ENCODE results near the gene ADSL. TPM values are rescaled to one million over a fixed set of nuclear protein-coding genes. Genes with fewer than 3 reads are reported as not detected.

The ADSL gene
- total and polyA plus RNA-seq, 2 donors (not counting 1 experiment from before 2014, with no cell fraction given): 61.0 to 63.8 TPM

DNA sequence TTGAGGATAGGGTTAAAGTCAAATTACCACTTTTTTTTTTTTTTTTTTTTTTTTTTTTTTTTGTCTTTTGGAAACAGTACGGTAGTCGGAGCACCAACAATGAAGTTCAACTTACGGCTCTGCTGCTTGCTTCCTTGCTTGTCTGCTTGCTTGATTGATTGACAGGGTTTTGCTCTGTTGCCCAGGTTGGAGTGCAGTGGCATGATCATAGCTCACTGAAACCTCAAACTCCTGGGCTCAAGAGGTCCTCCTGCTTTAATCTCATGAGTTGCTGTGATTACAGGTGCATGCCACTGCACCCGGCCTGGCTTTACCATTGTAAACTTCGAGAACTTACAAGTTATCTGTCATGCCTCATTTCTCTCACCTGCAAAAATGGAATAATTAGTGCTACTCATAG lies 29.8 kb downstream of the ADSL start:
- H3K4me3 Mint-ChIP-seq: peak overlapping the region; percentile 69
- peaks cover 48 to 51% of the 10 kb centered on the region in 2 donors for H3K4me1 ChIP-seq (ENCODE audit: control insufficient read depth in 2 of 2, insufficient read depth in 2 of 2, low read length in 2 of 2)
- no peak overlapping the region for H2AFZ ChIP-seq (ENCODE audit: insufficient read depth, low read depth, low read length, poor library complexity, severe bottlenecking)
- peak overlapping the region; percentile 89 for H3K27ac Mint-ChIP-seq
- H3K4me1 Mint-ChIP-seq: peaks cover 68% of the 10 kb centered on the region
- H3K79me2 ChIP-seq (ENCODE audit: control insufficient read depth, insufficient read depth, low read length): peaks cover 96% of the 10 kb centered on the region
- intact Hi-C loops (cut with micrococcal nuclease): loop anchor here (1.0 kb wide), 1 partner anchor 9 kb away; no protein-coding TSS in a partner anchor
- ATAC-seq (ENCODE audit: low read depth) (peak; percentile 71), DNase-seq (peak; percentile 58)
- H4K20me1 ChIP-seq (ENCODE audit: control insufficient read depth, insufficient read depth, low read length, poor library complexity, severe bottlenecking): peaks cover 8% of the 10 kb centered on the region
- H3K36me3 ChIP-seq (replicated peaks in 1 of 2; ENCODE audit: control extremely low read depth in 1 of 2, control insufficient read depth in 1 of 2, extremely low read depth in 1 of 2, insufficient read depth in 2 of 2, low read length in 1 of 2): peaks cover 5% of the 10 kb centered on the region in 2 experiments
- peak overlapping the region; percentile 9 for H3K9ac ChIP-seq (ENCODE audit: low read length)
- H3K4me2 ChIP-seq (replicated peaks; ENCODE audit: low read depth, low read length, poor library complexity, severe bottlenecking): peak overlapping the region; percentile 52
- peak overlapping the region in 1 of 2 donors; percentile 71 for H3K27ac ChIP-seq (ENCODE audit: low read length in 2 of 2)
- ChIA-PET POLR2A (interaction anchor here (0.7 kb wide), 1 partner anchor 646 kb away, joined by 7 read pairs; no protein-coding TSS in a partner anchor), CTCF (interaction anchor here (0.6 kb wide), 1 partner anchor 98 kb away, joined by 3 read pairs; no protein-coding TSS in a partner anchor)
- H3K27me3 Mint-ChIP-seq: no peaks in the 10 kb centered on the region
- H3K9me3 ChIP-seq (ENCODE audit: control extremely low read depth in 1 of 3, control insufficient read depth in 2 of 3, insufficient read depth in 1 of 3, low read length in 2 of 3): no peaks in the 10 kb centered on the region
- H3K27me3 ChIP-seq (replicated peaks in 1 of 4; ENCODE audit: control extremely low read depth in 1 of 4, control insufficient read depth in 3 of 4, insufficient read depth in 4 of 4, low read length in 3 of 4): no peaks in the 10 kb centered on the region
- 0% methylated on average over 1 of the region's 5 CpGs for whole genome bisulfite sequencing (ENCODE audit: insufficient coverage)
- H3K4me3 ChIP-seq (ENCODE audit: control extremely low read depth in 1 of 5, extremely low read depth in 1 of 5, insufficient read depth in 1 of 5, low read depth in 2 of 5, low read length in 4 of 5): peak overlapping the region in 1 of 5 experiments; percentile 1
- TF ChIP-seq EZH2 (IDR thresholded peaks at IDR 0.05; ENCODE audit: borderline replicate concordance, insufficient read depth, low read depth, low read length, poor library complexity, severe bottlenecking): no peak
- TF ChIP-seq, protein P1, sequence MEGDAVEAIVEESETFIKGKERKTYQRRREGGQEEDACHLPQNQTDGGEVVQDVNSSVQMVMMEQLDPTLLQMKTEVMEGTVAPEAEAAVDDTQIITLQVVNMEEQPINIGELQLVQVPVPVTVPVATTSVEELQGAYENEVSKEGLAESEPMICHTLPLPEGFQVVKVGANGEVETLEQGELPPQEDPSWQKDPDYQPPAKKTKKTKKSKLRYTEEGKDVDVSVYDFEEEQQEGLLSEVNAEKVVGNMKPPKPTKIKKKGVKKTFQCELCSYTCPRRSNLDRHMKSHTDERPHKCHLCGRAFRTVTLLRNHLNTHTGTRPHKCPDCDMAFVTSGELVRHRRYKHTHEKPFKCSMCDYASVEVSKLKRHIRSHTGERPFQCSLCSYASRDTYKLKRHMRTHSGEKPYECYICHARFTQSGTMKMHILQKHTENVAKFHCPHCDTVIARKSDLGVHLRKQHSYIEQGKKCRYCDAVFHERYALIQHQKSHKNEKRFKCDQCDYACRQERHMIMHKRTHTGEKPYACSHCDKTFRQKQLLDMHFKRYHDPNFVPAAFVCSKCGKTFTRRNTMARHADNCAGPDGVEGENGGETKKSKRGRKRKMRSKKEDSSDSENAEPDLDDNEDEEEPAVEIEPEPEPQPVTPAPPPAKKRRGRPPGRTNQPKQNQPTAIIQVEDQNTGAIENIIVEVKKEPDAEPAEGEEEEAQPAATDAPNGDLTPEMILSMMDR (IDR thresholded peaks at IDR 0.05): no peak
- H3K9me3 Mint-ChIP-seq (ENCODE audit: insufficient read depth): no peaks in the 10 kb centered on the region

DNA sequence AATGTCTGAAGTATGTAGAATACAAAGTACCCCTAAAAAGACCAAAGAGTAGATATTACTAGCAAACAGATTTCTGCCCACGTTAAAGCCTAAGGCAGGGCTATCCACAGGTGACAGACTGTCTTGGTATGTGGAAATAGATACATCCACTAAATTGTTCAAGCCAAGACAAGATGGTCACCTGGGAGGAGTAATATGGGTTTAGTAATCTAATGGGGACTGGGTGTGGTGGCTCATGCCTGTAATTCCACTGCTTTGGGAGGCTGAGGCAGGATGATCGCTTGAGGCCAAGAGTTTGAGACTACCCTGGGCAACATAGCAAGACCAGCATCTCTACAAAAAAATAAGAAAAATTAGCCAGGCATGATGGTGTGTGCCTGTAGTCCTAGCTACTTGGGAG lies 31.6 kb downstream of the ADSL start:
- DNase-seq: no peak
- H3K27me3 Mint-ChIP-seq: no peaks in the 10 kb centered on the region

More for the DNA sequence above, 31.6 kb downstream of the ADSL start:
- Mint-ChIP-seq H3K4me3 (no peak overlapping the region), H3K9me3 (ENCODE audit: insufficient read depth) (no peaks in the 10 kb centered on the region), H3K27ac (peak overlapping the region; percentile 50), H3K4me1 (peaks cover 67% of the 10 kb centered on the region)
- Histone ChIP-seq H3K4me3 (ENCODE audit: control extremely low read depth in 1 of 5, extremely low read depth in 1 of 5, insufficient read depth in 1 of 5, low read depth in 2 of 5, low read length in 4 of 5) (no peak overlapping the region), H3K27me3 (replicated peaks in 1 of 4; ENCODE audit: control extremely low read depth in 1 of 4, control insufficient read depth in 3 of 4, insufficient read depth in 4 of 4, low read length in 3 of 4) (no peaks in the 10 kb centered on the region), H3K27ac (ENCODE audit: low read length in 2 of 2) (peak overlapping the region; percentile 20 to 65), H3K9ac (ENCODE audit: low read length) (no peak overlapping the region), H3K9me3 (ENCODE audit: control extremely low read depth in 1 of 3, control insufficient read depth in 2 of 3, insufficient read depth in 1 of 3, low read length in 2 of 3) (no peaks in the 10 kb centered on the region), H3K4me2 (replicated peaks; ENCODE audit: low read depth, low read length, poor library complexity, severe bottlenecking) (peak overlapping the region; percentile 49), H3K36me3 (replicated peaks in 1 of 2; ENCODE audit: control extremely low read depth in 1 of 2, control insufficient read depth in 1 of 2, extremely low read depth in 1 of 2, insufficient read depth in 2 of 2, low read length in 1 of 2) (peaks cover 3 to 7% of the 10 kb centered on the region in 2 experiments), H2AFZ (ENCODE audit: insufficient read depth, low read depth, low read length, poor library complexity, severe bottlenecking) (no peak overlapping the region), H4K20me1 (ENCODE audit: control insufficient read depth, insufficient read depth, low read length, poor library complexity, severe bottlenecking) (peaks cover 8% of the 10 kb centered on the region), H3K79me2 (ENCODE audit: control insufficient read depth, insufficient read depth, low read length) (peaks cover 96% of the 10 kb centered on the region), H3K4me1 (ENCODE audit: control insufficient read depth in 2 of 2, insufficient read depth in 2 of 2, low read length in 2 of 2) (peaks cover 53 to 63% of the 10 kb centered on the region in 2 donors)
- no peak for ATAC-seq (ENCODE audit: low read depth)
- CTCF ChIA-PET: interaction anchor here (0.8 to 1.2 kb wide), 2 partner anchors 30 to 110 kb away, joined by 3 read pairs; no protein-coding TSS in a partner anchor
- intact Hi-C loops (cut with micrococcal nuclease): no loop called here
- WGBS (ENCODE audit: insufficient coverage): no CpG with 5 or more reads among the region's 2 CpGs
- POLR2A ChIA-PET: interaction anchor here (0.6 kb wide), 1 partner anchor 105 kb away, joined by 6 read pairs; no protein-coding TSS in a partner anchor
- TF ChIP-seq EZH2 (IDR thresholded peaks at IDR 0.05; ENCODE audit: borderline replicate concordance, insufficient read depth, low read depth, low read length, poor library complexity, severe bottlenecking): no peak
- TF ChIP-seq, protein P1 (IDR thresholded peaks at IDR 0.05): no peak

All from B cell (primary cell).